GM10266 (cell line): ENCODE measurements around the gene FAS.

Source experiments
- DNase-seq: peaks from one replicate; pipeline ENCODE4 v3.0.0; 2012; ENCODE audit errors: extremely low spot score
- CTCF ChIP-seq: IDR thresholded peaks from 2 replicates; pipeline ENCODE4 v1.5.1; 2012; ENCODE audit warnings: mild to moderate bottlenecking, low read depth; ENCODE audit not compliant: control insufficient read depth, insufficient read depth; ENCODE audit errors: missing control alignments

Gene FAS

GRCh38 chr10:88979153-88979562 is 11.4 kb upstream of the FAS start:
- no peak for DNase-seq
- TF ChIP-seq CTCF = no peak

- no peak for DNase-seq
- TF ChIP-seq CTCF = no peak
Observed at GRCh38 chr10:88979603-88980002, 11.0 kb upstream of the FAS start.

- no peak for TF ChIP-seq CTCF
- DNase-seq = no peak
Observed at GRCh38 chr10:88980247-88980646, 10.4 kb upstream of the FAS start.

- TF ChIP-seq CTCF = no peak
- no peak for DNase-seq
Observed at GRCh38 chr10:88980800-88981199, 9.8 kb upstream of the FAS start.

GRCh38 chr10:88981435-88981834 is 9.2 kb upstream of the FAS start:
- DNase-seq = no peak
- no peak for TF ChIP-seq CTCF

GRCh38 chr10:88982366-88982765 is 8.2 kb upstream of the FAS start:
- no peak for DNase-seq
- TF ChIP-seq CTCF = no peak

GRCh38 chr10:88983206-88983605 is 7.4 kb upstream of the FAS start:
- no peak for DNase-seq
- no peak for TF ChIP-seq CTCF

GRCh38 chr10:88983939-88984338 is 6.7 kb upstream of the FAS start:
- TF ChIP-seq CTCF = no peak
- no peak for DNase-seq
